NCI-H187 (cell line): ENCODE data around the gene NVL.
"Not testable (repeated sequence)": the region's sequence is repeated elsewhere in the genome, so short reads cannot be mapped to it uniquely, and the experiment has no call there.

Experiments used
- DNase-seq, 2 experiments: peaks; one replicate each; lab custom pipeline; 2025; lab: John Stamatoyannopoulos, UW

Gene NVL

GRCh38 chr1:224329842-224330753, at the start of gene NVL:
Gene NVL (minus strand): TSS chr1:224330172. CDS start chr1:224330127, 45 bp downstream.
- DNase-seq: peak; percentile 67 to 79

- DNase-seq: no peak
Measured at GRCh38 chr1:224378855-224379631, 49.1 kb upstream of the NVL start.

- no peak for DNase-seq
Measured at GRCh38 chr1:224377676-224378006, 47.7 kb upstream of the NVL start.

- DNase-seq: no peak
Measured at GRCh38 chr1:224375059-224375458, 45.1 kb upstream of the NVL start.

- DNase-seq: no peak
Measured at GRCh38 chr1:224373008-224373590, 43.1 kb upstream of the NVL start.

- no peak for DNase-seq
Measured at GRCh38 chr1:224368409-224368808, 38.4 kb upstream of the NVL start.

GRCh38 chr1:224359207-224359606, 29.2 kb upstream of the NVL start:
- no peak for DNase-seq

GRCh38 chr1:224358237-224358636, 28.3 kb upstream of the NVL start:
- DNase-seq: no peak

GRCh38 chr1:224357626-224358124, 27.7 kb upstream of the NVL start:
- DNase-seq: no peak

- DNase-seq: peak; percentile 49 to 77
Measured at GRCh38 chr1:224356685-224357625, 27.0 kb upstream of the NVL start, which contains the start of gene CNIH4. Gene CNIH4 (plus strand): TSS chr1:224356879. CDS start chr1:224356925, 46 bp downstream.

- DNase-seq: no peak
Measured at GRCh38 chr1:224353975-224354925, 24.3 kb upstream of the NVL start.

GRCh38 chr1:224352436-224353085, 22.6 kb upstream of the NVL start:
- not testable (repeated sequence) for DNase-seq

- DNase-seq: not testable (repeated sequence)
Measured at GRCh38 chr1:224349716-224350115, 19.7 kb upstream of the NVL start.

GRCh38 chr1:224348137-224348536, 18.2 kb upstream of the NVL start:
- DNase-seq: no peak

GRCh38 chr1:224343679-224344078, 13.7 kb upstream of the NVL start:
- no peak for DNase-seq

GRCh38 chr1:224340453-224341384, 10.7 kb upstream of the NVL start:
- not testable (repeated sequence) for DNase-seq

- DNase-seq: no peak
Measured at GRCh38 chr1:224339442-224340033, 9.6 kb upstream of the NVL start.
